Measurements from ENCODE around the gene L1TD1.
"Not testable (repeated sequence)": the region's sequence is repeated elsewhere in the genome, so short reads cannot be mapped to it uniquely, and the experiment has no call there.

Gene L1TD1

DNA sequence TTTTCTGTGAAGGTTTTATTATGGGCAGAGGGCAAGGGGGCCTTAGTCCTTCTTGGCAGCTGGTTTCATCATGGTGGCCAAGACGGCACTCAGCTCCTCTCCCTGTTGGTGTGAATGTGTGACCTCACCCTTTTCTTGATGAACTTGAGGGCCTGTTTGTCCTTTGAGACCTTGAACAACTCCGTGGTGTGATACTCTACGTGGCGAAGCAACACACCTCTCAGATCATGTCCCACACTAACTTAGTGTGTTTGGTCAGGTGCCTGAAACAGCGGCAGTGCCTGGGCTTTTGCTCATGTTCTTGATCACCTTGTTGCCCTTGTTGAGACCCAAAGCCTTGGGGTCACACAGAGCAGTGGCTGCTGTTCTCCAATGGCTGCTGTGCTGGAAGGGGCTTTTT lies 13.4 kb downstream of the L1TD1 start:
- DNase-seq = no peak

DNA sequence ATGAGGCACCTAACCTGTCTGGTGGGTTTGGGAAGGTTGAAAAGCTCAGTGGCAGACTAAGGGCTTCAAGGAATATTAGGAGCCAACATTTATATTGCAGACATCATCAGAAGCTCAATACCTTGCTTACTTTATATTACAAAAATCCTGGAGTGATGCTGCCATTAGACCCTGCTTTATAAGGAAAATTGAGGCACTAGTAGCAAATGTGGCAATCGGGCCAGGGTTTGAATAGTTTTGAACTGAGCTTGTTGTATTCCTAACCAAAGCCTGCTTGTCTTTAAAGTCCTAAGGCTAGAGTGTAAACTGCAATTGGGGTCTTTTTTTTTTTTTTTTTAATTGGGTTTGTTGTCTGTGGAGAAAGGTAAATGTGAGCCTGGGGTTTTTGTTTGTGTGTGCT lies 14.3 kb downstream of the L1TD1 start:
- no peak for DNase-seq

DNA sequence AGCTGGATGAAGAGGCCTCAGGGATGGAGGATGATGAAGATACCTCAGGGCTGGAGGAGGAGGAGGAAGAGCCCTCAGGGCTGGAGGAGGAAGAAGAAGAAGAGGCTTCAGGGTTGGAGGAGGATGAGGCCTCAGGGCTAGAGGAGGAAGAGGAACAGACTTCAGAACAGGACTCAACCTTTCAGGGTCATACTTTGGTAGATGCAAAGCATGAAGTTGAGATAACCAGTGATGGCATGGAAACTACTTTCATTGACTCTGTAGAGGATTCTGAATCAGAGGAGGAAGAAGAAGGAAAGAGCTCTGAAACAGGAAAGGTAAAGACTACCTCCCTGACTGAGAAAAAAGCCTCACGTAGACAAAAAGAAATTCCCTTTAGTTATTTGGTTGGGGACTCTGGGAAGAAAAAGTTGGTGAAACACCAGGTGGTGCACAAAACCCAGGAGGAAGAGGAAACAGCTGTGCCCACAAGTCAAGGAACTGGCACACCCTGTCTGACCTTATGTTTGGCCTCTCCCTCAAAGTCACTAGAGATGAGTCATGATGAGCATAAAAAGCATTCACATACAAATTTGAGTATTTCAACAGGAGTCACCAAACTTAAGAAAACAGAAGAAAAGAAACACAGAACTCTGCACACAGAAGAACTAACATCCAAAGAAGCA lies 15.4 kb downstream of the L1TD1 start:
- DNase-seq = no peak

DNA sequence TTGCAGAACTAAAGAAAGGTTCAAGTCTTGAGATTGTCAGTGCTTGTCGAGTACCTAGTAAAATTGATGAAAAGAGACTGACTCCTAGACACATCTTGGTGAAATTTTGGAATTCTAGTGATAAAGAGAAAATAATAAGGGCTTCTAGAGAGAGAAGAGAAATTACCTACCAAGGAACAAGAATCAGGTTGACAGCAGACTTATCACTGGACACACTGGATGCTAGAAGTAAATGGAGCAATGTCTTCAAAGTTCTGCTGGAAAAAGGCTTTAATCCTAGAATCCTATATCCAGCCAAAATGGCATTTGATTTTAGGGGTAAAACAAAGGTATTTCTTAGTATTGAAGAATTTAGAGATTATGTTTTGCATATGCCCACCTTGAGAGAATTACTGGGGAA lies 16.3 kb downstream of the L1TD1 start:
- DNase-seq = no peak

DNA sequence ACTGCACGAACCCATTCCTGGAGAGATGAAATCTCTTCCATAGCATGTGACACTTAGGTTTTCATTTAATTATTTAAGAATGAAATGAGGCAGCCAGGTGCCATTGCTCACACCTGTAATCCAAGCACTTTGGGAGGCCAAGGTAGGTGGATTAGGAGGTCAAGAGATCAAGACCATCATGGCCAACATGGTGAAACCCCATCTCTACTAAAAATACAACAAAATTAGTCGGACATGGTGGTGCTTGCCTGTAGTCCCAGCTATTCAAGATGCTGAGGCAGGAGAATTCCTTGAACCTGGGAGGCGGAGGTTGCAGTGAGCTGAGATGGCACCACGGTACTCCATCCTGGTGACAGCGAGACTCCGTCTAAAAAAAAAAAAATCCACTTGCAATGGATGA lies 17.8 kb downstream of the L1TD1 start:
- DNase-seq = no peak

DNA sequence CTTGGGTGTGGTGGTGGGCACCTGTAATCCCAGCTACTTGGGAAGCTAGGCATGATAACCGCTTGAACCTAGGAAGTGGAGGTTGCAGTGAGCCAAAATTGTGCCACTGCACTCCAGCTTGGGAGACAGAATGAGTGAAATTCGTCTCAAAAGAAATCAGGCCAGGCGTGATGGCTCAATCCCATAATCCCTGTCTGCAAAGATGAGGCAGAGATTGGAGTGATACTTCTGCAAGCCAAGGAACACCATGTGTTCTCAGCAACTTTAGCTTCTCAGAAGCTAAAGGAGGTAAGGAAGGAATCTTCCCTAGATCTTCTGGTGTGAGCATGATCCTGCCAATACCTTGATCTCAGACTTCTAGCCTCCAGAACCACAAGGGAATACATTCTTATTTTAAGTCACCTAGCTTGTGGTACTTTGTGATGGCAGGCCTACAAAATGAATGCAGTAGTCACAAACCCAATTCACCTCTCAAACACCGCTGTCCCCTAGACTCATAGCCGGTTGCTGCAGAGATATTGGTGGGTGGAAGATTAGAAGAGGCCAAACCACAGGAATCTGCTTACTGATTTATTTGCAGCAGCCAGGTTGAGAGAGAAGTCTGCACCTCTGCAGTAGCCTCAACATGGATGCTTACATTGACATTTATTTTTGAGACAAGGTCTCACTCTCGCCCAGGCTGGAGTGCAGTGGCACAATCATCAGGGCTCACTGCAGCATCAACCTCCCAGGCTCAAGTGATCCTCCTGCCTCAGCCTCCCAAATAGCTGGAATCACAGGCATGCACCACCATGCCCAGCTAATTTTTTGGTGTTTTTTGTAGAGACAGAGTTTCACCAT lies 18.6 kb downstream of the L1TD1 start:
- DNase-seq = no peak

DNA sequence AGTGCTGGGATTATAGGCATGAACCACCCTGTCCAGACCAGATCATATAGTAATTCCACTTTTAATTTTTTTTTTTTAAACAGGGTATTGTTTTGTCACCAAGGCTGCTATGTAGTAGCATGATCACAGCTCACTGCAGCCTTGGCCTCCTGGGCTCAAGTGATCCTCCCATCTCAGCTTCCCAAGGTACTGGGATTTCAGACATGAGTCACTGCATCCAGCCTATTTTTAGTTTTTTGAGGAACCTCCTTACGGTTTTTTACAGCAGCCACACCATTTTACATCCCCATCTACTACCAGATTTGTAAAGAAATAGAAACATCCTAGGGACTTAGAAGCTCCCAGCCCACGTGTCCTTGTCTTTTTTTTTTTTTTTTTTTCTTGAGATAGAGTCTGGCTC lies 24.0 kb downstream of the L1TD1 start:
- DNase-seq = no peak

DNA sequence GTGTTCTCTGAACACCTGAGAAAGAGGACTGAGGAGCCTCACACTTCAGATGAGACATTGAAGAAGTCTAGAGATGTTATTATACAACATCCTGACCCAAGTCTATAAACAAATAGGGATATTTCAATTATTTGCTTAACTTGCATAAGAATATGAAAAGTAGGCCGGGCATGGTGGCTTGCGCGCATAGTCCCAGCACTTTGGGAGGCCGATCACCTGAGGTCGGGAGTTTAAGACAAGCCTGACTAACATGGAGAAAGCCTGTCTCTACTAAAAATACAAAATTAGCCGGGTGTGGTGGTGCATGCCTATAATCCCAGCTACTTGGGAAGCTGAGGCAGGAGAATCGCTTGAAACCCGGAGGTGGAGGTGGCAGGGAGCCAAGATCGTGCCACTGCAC lies 25.8 kb downstream of the L1TD1 start:
- DNase-seq = not testable (repeated sequence)

DNA sequence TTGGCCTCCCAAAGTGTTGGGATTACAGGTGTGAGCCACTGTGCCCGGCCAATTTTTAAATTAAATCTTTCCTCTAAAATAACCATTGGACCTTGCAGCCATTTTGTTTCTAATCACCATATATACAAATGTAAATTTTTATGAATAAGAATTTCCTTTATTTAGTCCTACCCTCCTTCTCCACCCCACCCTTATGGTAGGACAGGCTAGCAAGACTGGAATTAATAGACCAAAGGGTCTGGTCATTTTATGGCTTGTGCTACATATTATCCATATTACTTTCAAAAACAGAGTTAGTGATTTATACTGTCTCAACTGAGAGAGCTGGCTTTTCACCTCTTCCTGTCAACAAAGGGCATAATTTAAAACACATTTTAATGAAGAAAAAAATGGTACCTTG lies 26.5 kb downstream of the L1TD1 start:
- DNase-seq = no peak

DNA sequence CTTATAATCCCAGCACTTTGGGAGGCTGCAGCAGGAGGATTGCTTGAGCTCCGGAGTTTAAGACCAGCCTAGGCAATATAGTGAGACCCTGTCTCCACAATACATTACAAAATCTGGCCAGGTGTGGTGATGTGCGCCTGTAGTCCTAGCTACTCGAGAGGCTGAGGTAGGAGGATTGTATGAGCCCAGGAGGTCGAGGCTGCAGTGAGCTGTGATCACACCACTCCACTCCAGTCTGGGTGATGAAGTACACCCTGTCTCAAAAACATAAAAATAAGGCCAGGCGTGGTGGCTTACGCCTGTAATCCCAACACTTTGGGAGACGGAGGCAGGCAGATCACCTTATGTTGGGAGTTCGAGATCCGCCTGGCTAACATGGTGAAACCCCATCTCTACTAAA lies 27.7 kb downstream of the L1TD1 start:
- no peak for DNase-seq

DNA sequence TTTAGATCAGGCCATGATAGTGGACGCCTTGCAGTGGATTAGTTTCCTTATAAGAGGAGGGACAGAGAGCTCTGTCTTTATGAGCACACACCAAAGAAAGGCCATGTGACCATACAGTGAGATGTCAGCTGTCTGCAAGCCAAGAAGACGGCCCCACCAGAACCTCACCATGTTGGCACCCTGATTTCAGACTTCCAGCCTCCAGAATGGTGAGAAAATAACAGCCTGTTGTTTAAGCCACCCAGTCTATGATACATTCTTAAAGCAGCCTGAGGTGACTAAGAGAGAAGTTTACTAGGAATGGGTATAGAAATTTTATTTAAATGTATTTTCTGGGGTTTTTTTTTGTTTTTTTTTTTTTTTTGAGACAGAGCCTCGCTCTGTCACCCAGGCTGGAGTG lies 29.5 kb downstream of the L1TD1 start:
- no peak for DNase-seq

DNA sequence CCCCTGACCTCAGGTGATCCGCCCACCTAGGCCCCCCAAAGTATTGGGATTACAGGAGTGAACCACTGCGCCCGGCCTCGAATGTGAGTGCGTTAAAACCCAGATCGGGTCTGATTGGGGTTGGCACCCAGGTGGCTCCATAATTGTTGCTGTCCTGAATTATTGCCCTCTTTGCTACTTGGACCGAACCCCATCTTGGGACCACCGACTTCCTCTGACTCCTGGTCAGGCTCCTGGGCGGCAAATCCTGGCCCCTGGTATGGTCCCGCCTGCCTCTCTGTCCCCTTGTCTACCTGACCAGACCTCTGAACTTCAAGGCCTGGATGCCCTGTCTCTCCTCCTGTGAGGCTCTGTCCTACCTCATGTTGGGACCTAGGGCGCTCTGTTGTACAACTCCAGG lies 32.8 kb downstream of the L1TD1 start:
- no peak for DNase-seq

DNA sequence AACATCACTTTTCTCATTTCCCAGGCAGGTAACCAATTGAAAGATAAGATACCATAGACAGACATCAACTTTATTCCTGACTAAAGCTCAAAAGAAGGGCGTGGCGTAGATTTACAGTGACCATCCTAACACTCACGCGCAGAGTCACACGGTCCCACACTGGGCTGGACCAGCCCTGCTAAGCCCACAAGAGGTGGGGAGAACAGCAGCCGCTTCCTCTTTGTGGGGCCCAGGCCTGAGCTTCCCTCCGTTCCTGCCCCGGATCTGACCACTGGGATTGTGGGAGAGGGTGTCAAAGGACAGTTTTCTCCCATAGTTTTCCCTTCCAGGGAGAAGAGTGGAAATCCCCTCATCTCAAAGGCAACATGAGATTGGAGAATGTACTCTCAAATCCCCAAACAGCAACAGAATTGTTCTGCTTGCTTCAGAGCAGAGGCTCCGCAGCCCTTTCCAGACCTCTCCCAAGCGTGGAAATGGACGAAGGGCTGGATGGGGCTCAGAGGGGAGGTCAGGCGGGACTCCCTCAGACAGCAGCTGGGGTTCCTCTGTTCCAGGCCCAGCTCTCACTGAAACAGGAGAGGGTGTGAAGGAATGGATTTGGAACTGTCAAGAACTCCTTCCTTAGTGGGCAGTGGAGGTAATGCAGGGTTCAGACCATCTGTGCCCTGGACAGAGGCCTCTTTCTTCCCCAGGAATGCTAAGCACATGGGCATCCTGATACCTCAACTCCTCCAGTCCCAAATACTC lies 33.7 kb downstream of the L1TD1 start:
- DNase-seq = no peak

DNA sequence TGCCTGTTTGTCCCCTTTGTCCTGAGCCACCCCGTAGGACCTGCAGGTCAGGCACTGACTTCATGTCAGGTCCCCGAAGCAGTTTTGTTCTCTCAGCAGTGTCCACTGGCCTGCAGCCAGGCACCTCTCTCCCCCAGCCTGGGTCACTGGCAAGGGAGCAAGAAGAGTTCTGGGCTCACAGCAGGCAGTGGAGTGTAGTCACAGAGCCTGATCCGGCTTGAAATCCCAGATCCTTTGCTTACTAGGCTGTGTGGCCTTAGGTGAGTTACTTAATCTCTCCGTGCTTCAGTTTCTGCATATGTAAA lies 34.2 kb downstream of the L1TD1 start:
- DNase-seq = no peak

DNA sequence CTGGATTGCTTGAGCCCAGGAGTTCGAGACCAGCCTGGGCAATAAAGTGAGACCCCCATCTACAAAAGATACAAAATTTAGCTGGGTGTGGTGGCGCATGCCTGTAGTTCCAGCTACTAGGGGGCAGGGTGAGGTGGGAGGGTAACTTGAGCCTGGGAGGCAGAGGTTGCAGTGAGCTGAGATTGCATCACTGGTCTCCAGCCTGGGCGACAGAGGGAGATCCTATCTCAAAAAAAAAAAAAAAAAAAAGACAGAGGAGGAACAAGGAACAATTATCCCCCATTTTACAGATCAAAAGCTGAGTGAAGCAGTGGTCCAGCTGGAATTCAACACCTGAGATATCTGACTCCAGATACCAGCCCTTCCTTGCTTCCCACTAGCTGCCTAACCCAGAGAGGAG lies 34.8 kb downstream of the L1TD1 start:
- no peak for DNase-seq

DNA sequence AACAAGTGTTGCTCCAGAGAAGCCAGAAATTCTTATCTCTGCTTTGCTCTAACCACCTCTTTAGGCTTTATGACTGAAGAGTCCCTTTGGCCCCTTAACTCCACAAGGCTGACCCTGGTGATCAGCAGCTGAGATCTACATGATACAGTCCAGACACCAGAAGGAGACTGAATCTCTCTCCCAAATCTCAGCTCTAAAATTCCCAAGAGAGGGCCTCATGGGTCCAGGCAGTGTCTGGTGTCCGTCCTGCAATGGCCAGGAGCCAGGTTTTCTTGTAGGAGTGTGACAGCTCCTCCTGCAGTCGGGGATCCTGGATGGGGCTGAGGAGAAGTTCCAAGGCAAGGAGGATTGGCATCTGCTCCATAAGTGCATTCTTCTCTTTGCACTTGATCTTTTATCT lies 35.3 kb downstream of the L1TD1 start:
- DNase-seq = no peak

DNA sequence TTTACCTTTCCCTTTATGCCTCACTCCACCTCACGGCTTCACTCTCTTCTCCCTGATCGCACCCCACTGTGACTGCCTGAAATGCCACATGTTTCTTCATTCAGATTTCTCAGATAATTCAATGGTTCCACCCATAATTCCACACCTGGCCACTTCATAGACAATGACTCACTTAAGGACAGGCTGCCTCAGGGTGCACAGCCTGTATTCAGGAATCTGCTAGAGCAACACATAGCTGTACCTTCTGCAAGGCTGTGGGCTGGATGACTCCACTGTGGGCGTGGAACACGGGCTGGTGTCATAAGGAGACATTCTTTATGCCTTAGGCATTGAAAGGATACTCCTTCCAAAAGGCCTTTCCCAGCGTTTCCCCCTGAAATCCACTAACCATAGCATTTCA lies 36.1 kb downstream of the L1TD1 start:
- no peak for DNase-seq

DNA sequence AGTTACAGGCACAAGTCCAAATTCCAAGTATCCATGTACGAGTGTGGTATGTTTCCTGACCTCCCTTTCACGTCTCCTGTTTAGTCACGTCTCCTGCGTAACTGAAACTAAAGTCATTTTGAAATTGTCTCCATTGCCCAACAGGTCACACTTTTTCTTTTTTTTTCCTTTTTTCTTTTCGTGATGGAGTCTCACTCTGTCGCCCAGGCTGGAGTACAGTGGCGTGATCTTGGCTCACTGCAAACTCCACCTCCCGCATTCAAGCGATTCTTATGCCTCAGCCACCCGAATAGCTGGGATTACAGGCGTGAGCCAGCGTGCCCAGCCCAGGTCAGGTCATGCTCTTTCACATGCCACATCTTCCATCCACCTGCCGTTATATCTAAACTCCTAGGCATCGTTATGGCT lies 38.2 kb downstream of the L1TD1 start:
- DNase-seq = no peak

DNA sequence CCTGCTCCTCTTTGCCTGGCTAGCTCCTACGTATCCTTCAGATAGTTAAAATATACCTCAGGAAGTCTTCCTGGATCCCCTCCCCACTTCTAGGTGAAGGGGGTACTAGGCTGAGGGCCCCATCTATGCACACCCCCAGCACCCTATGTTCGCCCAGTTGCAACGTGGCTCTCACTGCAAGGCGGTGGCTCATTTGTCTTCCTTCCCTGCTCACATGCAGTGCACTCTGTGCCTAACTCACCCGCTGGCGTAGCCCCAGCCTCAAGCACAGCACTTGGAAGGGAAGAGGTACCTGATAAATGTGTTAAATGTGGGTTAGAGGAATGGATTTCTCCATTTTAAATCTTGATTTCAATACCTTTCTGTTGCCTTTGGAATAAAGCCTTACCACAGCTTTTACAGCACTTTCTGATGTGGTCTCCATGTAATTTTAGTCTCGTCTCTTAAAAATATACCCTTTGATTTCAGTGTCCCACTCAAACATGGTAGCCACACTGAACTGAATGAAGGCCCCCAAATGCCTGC lies 39.3 kb downstream of the L1TD1 start:
- no peak for DNase-seq

DNA sequence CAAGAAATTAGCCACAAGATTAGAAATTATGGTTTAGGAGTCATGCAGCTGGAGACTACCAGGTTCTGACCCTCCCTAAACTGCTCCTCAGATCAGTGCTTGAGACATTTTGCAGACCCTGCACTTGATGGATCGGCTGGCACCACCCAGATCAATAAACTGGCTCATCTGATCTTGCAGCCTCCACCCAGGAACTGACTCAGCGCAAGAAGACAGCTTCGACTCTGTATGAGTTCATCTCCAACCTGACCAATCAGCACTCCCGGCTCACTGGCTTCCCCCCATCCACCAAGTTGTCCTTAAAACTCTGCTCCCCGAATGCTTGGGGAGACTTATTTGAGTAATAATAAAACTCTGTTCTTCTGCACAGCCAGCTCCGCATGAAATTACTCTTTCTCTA lies 40.0 kb downstream of the L1TD1 start:
- DNase-seq = no peak

DNA sequence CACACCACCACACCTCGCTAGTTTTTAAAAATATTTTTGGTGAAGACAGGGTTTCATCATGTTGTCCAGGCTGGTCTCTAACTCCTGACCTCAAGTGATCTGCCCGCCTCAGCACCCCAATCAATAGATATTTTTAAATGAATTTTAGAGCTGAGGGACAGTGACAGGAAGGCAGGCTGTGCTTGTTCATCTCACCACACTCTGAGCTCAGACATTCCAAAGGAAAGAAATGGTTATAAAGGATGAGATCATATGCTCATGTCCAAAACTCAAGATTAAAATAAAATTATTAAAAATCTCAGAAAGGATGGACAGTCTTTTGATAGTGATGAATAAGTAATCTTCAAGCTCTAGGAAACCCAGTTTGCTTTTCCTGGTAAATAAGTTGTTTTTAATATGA lies 40.9 kb downstream of the L1TD1 start:
- DNase-seq = no peak

DNA sequence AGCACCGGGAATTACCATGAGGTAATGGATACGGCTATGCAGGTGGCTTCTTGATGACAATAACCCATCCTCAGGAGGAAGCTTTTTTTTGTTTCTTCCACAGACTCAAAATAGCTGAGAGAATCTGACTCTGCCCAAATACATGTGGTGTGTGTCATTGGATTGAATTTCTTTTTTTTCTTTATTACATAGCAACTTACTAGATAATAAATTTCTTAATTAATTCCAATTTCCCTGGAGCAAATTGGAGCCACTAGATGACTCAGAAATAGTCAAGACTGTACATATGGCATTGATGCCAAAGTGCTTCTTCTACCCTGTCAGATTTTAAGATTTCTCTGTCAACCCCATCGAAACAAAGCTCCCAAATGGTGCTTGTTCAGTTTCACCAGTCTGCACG lies 42.7 kb downstream of the L1TD1 start:
- DNase-seq = no peak

DNA sequence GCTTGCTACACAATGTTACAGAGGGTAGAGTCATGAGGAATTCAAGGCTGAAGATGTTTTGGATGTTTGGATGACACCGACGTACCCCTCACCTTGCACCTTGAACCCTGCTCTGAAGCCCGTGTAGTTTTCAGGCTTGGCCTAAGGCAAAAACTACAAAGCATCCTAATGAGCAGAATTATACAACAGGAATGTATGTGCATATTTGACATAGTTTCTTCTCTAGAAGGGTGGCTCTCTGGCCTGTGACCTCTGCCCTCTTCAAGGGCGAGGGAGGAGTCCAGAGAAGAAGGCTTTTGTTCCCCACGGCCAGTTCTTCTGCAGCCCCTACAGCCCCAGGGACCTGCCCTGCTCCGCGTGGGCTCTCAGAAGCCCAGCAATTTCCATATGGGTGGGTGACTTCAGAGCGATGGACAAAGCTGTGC lies 43.3 kb downstream of the L1TD1 start:
- DNase-seq = no peak

DNA sequence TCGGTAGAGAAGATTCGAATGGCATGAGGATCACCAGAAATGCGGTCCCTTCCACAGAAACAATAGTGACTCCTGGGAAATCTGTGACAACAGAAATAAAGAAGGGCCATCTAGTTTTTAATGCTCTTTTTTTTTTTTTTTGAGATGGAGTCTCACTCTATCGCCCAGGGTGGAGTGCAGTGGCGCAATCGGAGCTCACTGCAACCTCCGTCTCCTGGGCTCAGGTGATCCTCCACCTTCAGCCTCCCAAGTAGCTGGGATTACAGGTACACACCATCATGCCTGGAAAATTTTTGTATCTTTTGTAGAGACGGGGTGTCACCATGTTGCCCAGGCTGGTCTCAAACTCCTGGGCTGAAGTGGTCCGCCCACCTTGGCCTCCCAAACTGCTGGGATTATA lies 43.9 kb downstream of the L1TD1 start:
- DNase-seq = no peak
